HEK293 (cell line): ENCODE measurements around the gene RGS7.

Experiments
- PRDM1 ChIP-seq: fragments of 450-650 bp; formaldehyde crosslinking; IDR thresholded peaks from 2 replicates; pipeline ENCODE4; 2016; ENCODE audit warnings: missing biosample characterization, missing genetic modification characterization
- PRDM10 ChIP-seq: fragments of 450-650 bp; formaldehyde crosslinking; IDR thresholded peaks from 2 replicates; pipeline ENCODE4 v1.5.1; 2016; ENCODE audit warnings: missing biosample characterization, missing genetic modification characterization
- ZNF214 ChIP-seq: fragments of 450-650 bp; formaldehyde crosslinking; IDR thresholded peaks from 2 replicates; pipeline ENCODE4 v1.5.1; 2017; ENCODE audit warnings: missing biosample characterization, mild to moderate bottlenecking, missing genetic modification characterization, borderline replicate concordance
- ZNF394 ChIP-seq: fragments of 450-650 bp; formaldehyde crosslinking; IDR thresholded peaks from 2 replicates; pipeline ENCODE4 v1.5.1; 2016; ENCODE audit warnings: missing biosample characterization, missing genetic modification characterization, mild to moderate bottlenecking, moderate library complexity, borderline replicate concordance
- ZNF692 ChIP-seq: fragments of 450-650 bp; formaldehyde crosslinking; IDR thresholded peaks from 2 replicates; pipeline ENCODE4 v1.5.1; 2016; ENCODE audit warnings: missing biosample characterization, missing genetic modification characterization
- ZNF785 ChIP-seq: fragments of 450-650 bp; formaldehyde crosslinking; IDR thresholded peaks from 2 replicates; pipeline ENCODE4 v1.5.1; 2016; ENCODE audit warnings: missing biosample characterization, missing genetic modification characterization
- ZSCAN30 ChIP-seq: fragments of 450-650 bp; IDR thresholded peaks from 2 replicates; pipeline ENCODE4 v1.5.1; 2018; ENCODE audit warnings: missing biosample characterization, mild to moderate bottlenecking, missing genetic modification characterization, moderate library complexity

- no peak for TF ChIP-seq ZSCAN30 (tag by site-specific recombination)
- no peak for TF ChIP-seq ZNF394
- no peak for TF ChIP-seq PRDM10 (tag by site-specific recombination)
- no peak for TF ChIP-seq ZNF214 (tag by site-specific recombination)
- TF ChIP-seq ZNF785 (tag by site-specific recombination): no peak
- TF ChIP-seq PRDM1 (tag by site-specific recombination): no peak
- no peak for TF ChIP-seq ZNF692
Observed at GRCh38 chr1:241167121-241167630, 189.8 kb downstream of the RGS7 start.
